ENCODE results near the gene KRT37.
"Not testable (repeated sequence)": the region's sequence is repeated elsewhere in the genome, so short reads cannot be mapped to it uniquely, and the experiment has no call there.

Gene KRT37

GRCh38 chr17:41434005-41434404, 9.6 kb upstream of the KRT37 start:
- no peak for DNase-seq

- no peak for DNase-seq
Measured at GRCh38 chr17:41433586-41433985, 9.2 kb upstream of the KRT37 start.

- DNase-seq, result not testable (repeated sequence)
Measured at GRCh38 chr17:41430376-41430775, 6.0 kb upstream of the KRT37 start.

GRCh38 chr17:41429667-41430066, 5.3 kb upstream of the KRT37 start:
- DNase-seq, result no peak

DNA sequence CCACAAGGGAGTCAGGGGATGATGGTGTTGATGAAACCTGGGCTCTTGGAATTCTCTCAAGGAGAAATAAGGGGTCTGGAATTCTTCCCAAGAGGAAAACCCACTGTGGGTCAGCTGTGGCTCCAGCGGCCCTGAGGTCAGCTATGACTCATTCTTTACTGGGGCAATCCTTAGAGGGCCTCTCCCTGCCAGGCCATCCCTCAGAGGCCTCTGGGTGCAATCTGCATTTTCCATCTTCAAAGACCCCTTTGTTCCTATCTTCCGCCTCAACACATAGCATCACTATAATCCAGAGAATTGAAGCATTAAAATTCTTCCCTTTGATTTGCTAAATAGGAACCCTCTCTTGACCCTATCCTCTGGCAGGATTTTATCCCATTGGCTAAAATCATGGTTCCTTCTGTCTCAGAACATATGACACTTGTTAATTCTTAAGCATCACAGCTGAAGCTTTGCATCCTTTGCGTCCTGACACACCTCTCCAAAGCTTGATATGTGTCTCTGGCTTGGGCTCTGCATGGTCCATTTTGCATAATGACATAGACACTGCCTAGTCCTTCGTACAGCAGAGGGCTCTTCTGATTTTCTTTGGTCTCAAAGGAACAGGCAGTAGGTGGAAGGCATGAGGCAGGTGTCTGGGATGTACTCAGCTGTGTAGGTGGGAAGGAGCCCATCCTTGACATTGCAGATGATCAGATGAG, 4.4 kb upstream of the KRT37 start:
- no peak for DNase-seq

DNA sequence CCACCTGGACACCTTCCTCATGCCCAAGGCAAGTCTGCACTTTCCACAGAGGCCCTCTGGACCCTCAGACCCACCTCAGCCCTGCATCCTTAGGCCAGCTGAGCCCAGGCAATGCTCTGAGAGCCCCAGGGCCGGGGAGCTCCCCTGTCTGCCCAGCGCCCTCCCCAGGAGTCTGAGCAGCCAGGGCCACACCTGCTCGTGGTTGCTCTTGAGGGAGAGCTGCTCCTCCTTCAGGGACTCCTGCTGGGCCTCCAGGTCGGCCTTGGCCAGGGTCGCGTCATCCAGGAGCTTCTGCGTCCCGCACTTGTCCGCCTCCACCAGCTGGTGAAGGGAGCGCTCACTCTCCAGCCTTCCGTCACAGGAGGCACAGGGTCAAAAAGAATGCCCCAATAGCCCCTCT, 1.8 kb downstream of the KRT37 start:
- not testable (repeated sequence) for DNase-seq

DNA sequence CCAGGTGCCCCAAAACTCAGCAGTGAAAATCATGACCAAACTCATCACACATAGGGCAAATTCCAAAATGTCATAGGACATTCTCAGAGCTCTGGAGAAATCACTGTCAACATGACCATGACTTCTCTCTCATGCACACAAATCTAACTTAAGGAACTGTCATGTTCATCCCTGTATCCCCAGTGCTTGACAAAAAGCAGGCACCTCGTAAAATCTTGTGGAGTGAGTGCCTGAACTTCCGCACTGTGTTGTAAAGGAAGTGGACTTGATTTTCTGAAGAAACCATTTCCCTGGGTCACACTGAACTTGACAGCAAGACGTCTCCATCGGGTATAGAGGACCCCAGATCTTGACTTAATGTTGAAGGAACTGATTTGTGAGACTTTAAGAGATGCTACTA, 2.8 kb downstream of the KRT37 start:
- DNase-seq, result no peak

DNA sequence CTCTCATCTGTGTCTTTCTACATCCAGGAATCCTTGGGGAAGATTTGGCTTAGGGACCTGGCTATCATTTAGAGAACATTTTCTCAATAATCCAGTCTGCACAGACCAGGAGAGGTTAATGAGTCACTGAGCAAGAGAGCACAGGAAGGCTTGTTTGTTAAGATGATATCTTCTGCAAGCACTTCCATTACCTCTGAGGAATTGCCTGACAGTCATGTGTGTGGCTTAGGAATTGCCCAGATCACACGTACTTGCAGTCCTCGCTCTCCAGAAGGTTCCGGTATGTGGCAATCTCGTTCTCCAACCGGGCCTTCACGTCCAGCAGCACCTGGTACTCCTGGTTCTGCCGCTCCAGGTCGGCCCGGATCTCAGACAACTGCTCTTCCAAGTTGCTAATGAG, 3.3 kb downstream of the KRT37 start:
- DNase-seq, result no peak

DNA sequence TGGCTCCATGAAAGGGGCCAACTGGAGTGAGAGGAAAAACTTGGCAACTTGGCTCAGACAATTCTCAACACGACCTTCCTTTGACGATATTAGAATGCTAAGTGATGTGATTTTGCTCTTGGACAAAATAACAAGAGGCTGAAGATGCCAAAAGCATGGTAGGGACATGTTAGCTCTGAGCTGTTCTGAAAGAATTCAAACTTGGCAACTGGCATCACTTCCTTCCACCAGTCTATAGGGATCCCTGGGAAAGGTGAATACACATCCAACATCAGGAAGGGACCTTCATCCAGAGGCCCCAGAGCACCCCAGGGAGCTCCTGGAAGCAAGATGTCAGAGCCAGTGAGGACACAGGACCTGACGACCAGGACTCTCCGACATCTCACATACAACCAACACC, 4.3 kb downstream of the KRT37 start:
- DNase-seq, result no peak

GRCh38 chr17:41419716-41420115, 4.7 kb downstream of the KRT37 start:
- DNase-seq, result no peak

DNA sequence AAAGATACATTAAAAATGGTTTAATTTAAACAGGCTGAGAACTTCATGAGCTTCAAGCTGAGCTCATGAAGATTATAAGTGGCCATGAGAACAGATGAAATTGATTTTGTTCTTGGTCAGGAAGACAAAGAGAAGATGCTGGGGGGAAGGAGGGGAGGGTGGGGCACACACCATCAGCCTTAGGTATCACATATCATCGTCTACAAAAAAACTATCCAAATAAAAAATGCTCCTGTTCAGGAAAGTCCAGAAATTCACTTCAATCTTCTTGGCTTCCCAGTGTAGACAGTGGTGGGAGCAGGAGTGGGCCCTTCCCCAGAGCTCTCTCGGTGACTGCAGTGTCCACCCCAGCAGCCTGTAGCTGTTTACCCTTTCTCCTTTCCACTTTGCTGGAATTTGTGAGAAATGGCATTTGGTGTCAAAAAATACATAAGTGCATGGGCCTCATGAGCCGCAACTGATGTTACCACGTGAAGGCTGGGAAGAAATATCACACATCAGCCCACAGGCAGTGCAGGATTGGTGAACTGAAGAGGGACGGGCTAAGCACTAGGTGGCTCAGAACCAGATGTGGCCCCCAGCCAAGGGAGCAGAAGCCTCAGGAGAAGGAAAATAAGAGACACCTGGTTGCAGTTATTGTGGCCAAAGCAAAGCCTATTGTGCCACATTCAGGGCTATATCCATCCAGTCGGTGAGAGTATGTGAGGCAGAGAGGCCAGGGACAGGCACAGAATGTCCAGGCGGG, 6.1 kb downstream of the KRT37 start:
- DNase-seq, result no peak

GRCh38 chr17:41417576-41418015, 6.8 kb downstream of the KRT37 start:
- DNase-seq, result no peak

GRCh38 chr17:41417127-41417526, 7.3 kb downstream of the KRT37 start:
- no peak for DNase-seq

DNA sequence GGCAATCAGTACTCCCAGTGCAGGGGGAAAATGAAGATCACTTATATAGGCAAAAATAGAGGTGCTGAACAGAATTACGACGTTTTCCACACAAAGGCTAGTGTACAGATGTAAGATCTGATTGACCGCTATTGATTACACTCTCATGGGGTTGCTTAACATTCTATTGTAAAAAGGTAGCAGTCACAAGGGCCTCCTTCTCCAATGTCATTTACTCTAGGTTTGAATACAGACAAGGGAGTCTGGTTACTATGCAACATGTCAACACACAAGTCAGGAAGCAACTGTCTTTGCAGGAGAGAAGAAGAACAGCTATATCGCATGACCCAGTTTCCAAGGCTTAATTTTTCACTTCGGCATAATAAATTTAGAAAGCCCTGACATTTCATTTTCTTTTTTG, 7.9 kb downstream of the KRT37 start:
- DNase-seq, result no peak

- DNase-seq, result no peak
Measured at GRCh38 chr17:41415833-41416335, 8.5 kb downstream of the KRT37 start.

GRCh38 chr17:41415411-41415810, 9.0 kb downstream of the KRT37 start:
- no peak for DNase-seq

DNA sequence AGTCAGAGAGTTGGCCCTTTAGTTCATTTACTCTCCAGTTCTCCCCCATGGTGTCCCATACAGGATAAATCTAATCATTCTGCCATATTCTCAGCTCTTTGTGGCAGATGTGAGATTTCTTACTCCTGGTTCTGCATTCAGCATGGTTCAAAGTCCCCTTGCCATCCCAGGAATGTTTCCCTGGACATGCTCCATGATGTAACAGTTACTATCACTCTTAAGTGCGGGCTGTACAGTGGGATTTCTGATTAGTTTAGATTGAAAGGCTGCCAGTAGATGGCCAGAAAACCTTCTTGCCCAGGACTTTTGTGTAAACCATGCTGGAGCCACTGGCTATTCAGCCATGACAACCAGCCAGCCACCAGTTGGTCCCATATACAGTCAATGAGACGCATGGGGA, 10.4 kb downstream of the KRT37 start:
- DNase-seq, result no peak

- no peak for DNase-seq
Measured at GRCh38 chr17:41413353-41413957, 10.9 kb downstream of the KRT37 start.

GRCh38 chr17:41411072-41411840, 13.1 kb downstream of the KRT37 start:
- DNase-seq, result no peak

- DNase-seq, result no peak
Measured at GRCh38 chr17:41407226-41407625, 17.2 kb downstream of the KRT37 start.

- DNase-seq, result no peak
Measured at GRCh38 chr17:41406205-41406604, 18.2 kb downstream of the KRT37 start.

DNA sequence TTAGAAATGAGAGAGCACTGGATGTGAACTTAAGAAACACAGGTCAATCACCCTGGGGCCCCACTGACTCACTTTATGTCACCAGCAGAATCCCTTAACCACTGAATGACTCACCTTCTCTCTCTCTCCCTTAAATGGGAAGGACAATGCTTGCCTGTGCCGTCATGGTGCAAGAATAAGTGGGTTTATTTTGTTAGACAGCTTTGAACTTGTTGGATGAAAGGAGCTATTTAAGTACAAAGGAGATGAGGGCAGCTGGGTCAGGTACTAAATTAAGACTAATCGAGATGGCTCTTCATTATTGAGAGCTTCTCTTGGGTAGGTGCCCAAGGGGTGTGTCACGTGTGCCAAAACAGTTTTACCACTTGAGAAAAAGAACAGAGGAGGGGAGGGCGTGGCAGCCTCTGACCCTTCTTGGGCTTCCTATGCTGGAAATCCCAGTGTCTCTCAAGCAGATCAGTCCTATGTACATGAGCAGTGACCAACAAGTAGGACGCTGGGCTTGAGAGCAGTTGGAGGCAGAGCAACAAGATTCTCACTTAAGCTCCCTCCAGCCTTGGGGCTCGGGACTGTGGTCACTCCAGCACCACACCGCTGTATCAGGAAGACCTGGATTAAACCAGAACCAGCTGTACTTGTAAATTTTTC, 20.2 kb downstream of the KRT37 start:
- DNase-seq, result peak in 1 of 5 donors; percentile 65

Data from T-helper 1 cell (primary cell).